ENCODE results near the gene MAN2B1. TPM values are rescaled to one million over a fixed set of nuclear protein-coding genes. Genes with fewer than 3 reads are reported as not detected.

MAN2B1 gene
- total RNA-seq, 2 experiments from 2014 or later = 120 to 131 TPM

DNA sequence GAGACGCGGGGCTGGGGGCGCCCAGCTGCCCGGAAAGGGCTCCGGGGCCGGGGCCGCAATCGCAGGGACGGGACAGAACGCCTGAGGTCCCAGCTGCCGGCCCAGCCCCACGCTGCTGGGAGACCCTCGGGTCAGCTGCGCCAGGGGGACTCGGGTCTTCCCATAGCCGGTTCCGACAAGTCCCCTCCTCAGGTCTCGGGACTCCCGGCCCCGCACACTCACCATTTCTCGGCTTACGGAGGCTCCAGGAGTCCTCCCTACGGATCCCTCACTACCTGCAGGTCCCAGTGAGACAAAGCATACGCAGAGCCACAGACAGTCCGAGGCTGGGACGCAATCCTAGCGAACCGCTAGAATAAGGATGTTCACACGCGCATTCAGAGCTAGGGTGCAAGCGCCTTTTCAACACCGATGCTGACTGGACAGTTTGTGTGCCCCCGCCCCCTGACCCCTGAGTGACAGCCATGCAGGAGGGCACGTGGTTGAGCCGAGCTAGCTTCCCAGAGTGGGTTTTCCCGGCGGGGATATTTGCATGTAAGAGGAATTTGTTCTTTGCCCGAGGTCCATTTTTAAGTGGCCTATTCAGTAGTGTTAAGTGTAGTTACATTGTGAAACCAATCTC is 69.5 kb downstream of the MAN2B1 start:
- no peak for DNase-seq
- intact Hi-C loops (cut with micrococcal nuclease) = no loop called here
- no peak overlapping the region for H3K4me3 Mint-ChIP-seq
- H3K9me3 Mint-ChIP-seq = no peaks in the 10 kb centered on the region
- peaks cover 10% of the 10 kb centered on the region for H3K36me3 Mint-ChIP-seq (ENCODE audit: low read depth)
- H3K27me3 Mint-ChIP-seq (ENCODE audit: low read depth) = no peaks in the 10 kb centered on the region
- H3K4me1 Mint-ChIP-seq (ENCODE audit: low read depth) = no peaks in the 10 kb centered on the region
- CTCF ChIA-PET = interaction anchor here (0.6 kb wide), 1 partner anchor 32 kb away, joined by 3 read pairs; no protein-coding TSS in a partner anchor
- no peak overlapping the region for H3K27ac Mint-ChIP-seq

Other genes with a start within 250 kb of the MAN2B1 start
- gene ZNF443, start 225.7 kb downstream of the MAN2B1 start, total RNA-seq = 1 to 10 TPM; 3.7 to 4.1 TPM
- 1 to 10 TPM; 1.9 to 2.4 TPM for gene ZNF709, start 181.9 kb downstream of the MAN2B1 start, total RNA-seq
- gene ZNF564, start 115.3 kb downstream of the MAN2B1 start, total RNA-seq = 1 to 10 TPM; 5.6 to 5.7 TPM
- 1 to 10 TPM; 3.9 to 5.0 TPM for gene ZNF490, start 55.9 kb downstream of the MAN2B1 start, total RNA-seq
- 10 to 100 TPM; 11.2 to 11.9 TPM for gene ZNF791, start 55.8 kb downstream of the MAN2B1 start, total RNA-seq
- gene WDR83, start 65 bp upstream of the MAN2B1 start, total RNA-seq = 10 to 100 TPM; 14.9 to 16.2 TPM
- 100 to 1,000 TPM; 131 to 149 TPM for gene DHPS, start 15.1 kb upstream of the MAN2B1 start, total RNA-seq
- not detected for gene GNG14, start 21.3 kb upstream of the MAN2B1 start, total RNA-seq
- 1 to 10 TPM; 7.2 to 8.7 TPM for gene FBXW9, start 29.9 kb upstream of the MAN2B1 start, total RNA-seq
- gene TNPO2, start 57.2 kb upstream of the MAN2B1 start, total RNA-seq = 10 to 100 TPM; 80.7 to 81.1 TPM
- gene TRIR, start 67.9 kb upstream of the MAN2B1 start, total RNA-seq = 100 to 1,000 TPM; 119 to 126 TPM
- gene GET3, start 70.8 kb upstream of the MAN2B1 start, total RNA-seq = 10 to 100 TPM; 47.7 TPM
- not detected for gene BEST2, start 85.0 kb upstream of the MAN2B1 start, total RNA-seq
- gene HOOK2, start 108.8 kb upstream of the MAN2B1 start, total RNA-seq = 10 to 100 TPM; 14.0 to 14.9 TPM
- gene JUNB, start 124.7 kb upstream of the MAN2B1 start, total RNA-seq = 100 to 1,000 TPM; 292 to 296 TPM
- gene PRDX2, start 135.1 kb upstream of the MAN2B1 start, total RNA-seq = 100 to 1,000 TPM; 237 to 249 TPM
- gene THSD8, start 135.3 kb upstream of the MAN2B1 start, total RNA-seq = 10 to 100 TPM; 41.4 to 43.2 TPM
- 10 to 100 TPM; 54.8 to 55.6 TPM for gene RNASEH2A, start 139.8 kb upstream of the MAN2B1 start, total RNA-seq
- gene RTBDN, start 167.8 kb upstream of the MAN2B1 start, total RNA-seq = not detected
- gene MAST1, start 171.8 kb upstream of the MAN2B1 start, total RNA-seq = 1 to 10 TPM; 1.2 to 1.5 TPM
- gene DNASE2, start 214.7 kb upstream of the MAN2B1 start, total RNA-seq = 10 to 100 TPM; 30.9 to 31.6 TPM
- under 1 TPM; 0.17 to 0.21 TPM for gene KLF1, start 220.5 kb upstream of the MAN2B1 start, total RNA-seq
- 10 to 100 TPM; 36.3 to 38.3 TPM for gene GCDH, start 224.4 kb upstream of the MAN2B1 start, total RNA-seq

Data from activated naive CD4-positive, alpha-beta T cell treated with anti-CD3 and anti-CD28 coated beads for 36 hours (primary cell).